H9 (cell line): ENCODE measurements around the gene OR2AJ1. TPM values are rescaled to one million over a fixed set of nuclear protein-coding genes. Genes with fewer than 3 reads are reported as not detected.

Experiments
- DNase-seq: peaks from one replicate; pipeline ENCODE4 v3.0.0-alpha.2; 2017
- H2AFZ ChIP-seq: one replicate; pipeline ENCODE4 v1.6.1; 2013; ENCODE audit warnings: mild to moderate bottlenecking, low read length, control low read depth, moderate library complexity
- H2AK5ac ChIP-seq: 2 replicates; pipeline ENCODE4 v1.6.1; 2013; ENCODE audit warnings: low read length, control low read depth, mixed read lengths; ENCODE audit not compliant: insufficient read length
- H2BK120ac ChIP-seq: one replicate; pipeline ENCODE4 v1.6.1; 2013; ENCODE audit warnings: low read depth, mild to moderate bottlenecking, low read length, control low read depth, inconsistent platforms; ENCODE audit not compliant: poor library complexity, severe bottlenecking
- H2BK12ac ChIP-seq: 2 replicates; pipeline ENCODE4 v1.6.1; 2013; ENCODE audit warnings: low read length, control low read depth, mixed read lengths, low read depth; ENCODE audit not compliant: insufficient read length
- H2BK15ac ChIP-seq: 2 replicates; pipeline ENCODE4 v1.6.1; 2013; ENCODE audit warnings: low read depth, low read length, control low read depth
- H2BK20ac ChIP-seq: one replicate; pipeline ENCODE4 v1.6.1; 2013; ENCODE audit warnings: low read depth, mild to moderate bottlenecking, low read length, control low read depth, inconsistent platforms; ENCODE audit not compliant: poor library complexity, severe bottlenecking
- H2BK5ac ChIP-seq: 2 replicates; pipeline ENCODE4 v1.6.1; 2013; ENCODE audit warnings: low read length, control low read depth, mixed read lengths; ENCODE audit not compliant: insufficient read length
- H3K14ac ChIP-seq: 2 replicates; pipeline ENCODE4 v1.6.1; 2013; ENCODE audit warnings: low read length, control low read depth; ENCODE audit not compliant: insufficient read depth
- H3K18ac ChIP-seq: 2 replicates; pipeline ENCODE4 v1.6.1; 2013; ENCODE audit warnings: low read depth, mild to moderate bottlenecking, mixed read lengths, low read length, control low read depth; ENCODE audit not compliant: insufficient read length
- H3K23ac ChIP-seq: 2 replicates; pipeline ENCODE4 v1.6.1; 2013; ENCODE audit warnings: low read length, control low read depth, mixed read lengths, low read depth; ENCODE audit not compliant: insufficient read length
- H3K23me2 ChIP-seq: 2 replicates; pipeline ENCODE4 v1.6.1; 2013; ENCODE audit warnings: low read depth, mild to moderate bottlenecking, mixed read lengths, low read length, control low read depth; ENCODE audit not compliant: insufficient read length, poor library complexity, severe bottlenecking
- H3K27ac ChIP-seq: 2 replicates; pipeline ENCODE4 v1.5.1; 2013; ENCODE audit warnings: low read length, control low read depth, mixed read lengths, low read depth; ENCODE audit not compliant: insufficient read length
- H3K27me3 ChIP-seq: 2 replicates; pipeline ENCODE4 v1.6.1; 2013; ENCODE audit warnings: low read length, control low read depth, inconsistent platforms; ENCODE audit not compliant: insufficient read depth
- H3K4ac ChIP-seq: 2 replicates; pipeline ENCODE4 v1.6.1; 2013; ENCODE audit warnings: low read depth, mild to moderate bottlenecking, control low read depth, inconsistent platforms, low read length, moderate library complexity
- H3K4me1 ChIP-seq: 2 replicates; pipeline ENCODE4 v1.6.1; 2013; ENCODE audit warnings: low read length, control low read depth, inconsistent platforms; ENCODE audit not compliant: insufficient read depth
- H3K4me2 ChIP-seq: 2 replicates; pipeline ENCODE4 v1.6.1; 2013; ENCODE audit warnings: low read length, control low read depth, mixed read lengths; ENCODE audit not compliant: insufficient read length, insufficient read depth
- H3K56ac ChIP-seq: 2 replicates; pipeline ENCODE4 v1.6.1; 2013; ENCODE audit warnings: low read depth, mild to moderate bottlenecking, mixed read lengths, low read length, control low read depth; ENCODE audit not compliant: insufficient read length
- H3K79me1 ChIP-seq: 2 replicates; pipeline ENCODE4 v1.6.1; 2013; ENCODE audit warnings: low read depth, mild to moderate bottlenecking, moderate library complexity, low read length, control low read depth, inconsistent platforms; ENCODE audit not compliant: insufficient read depth, poor library complexity, severe bottlenecking
- H3K79me2 ChIP-seq: 2 replicates; pipeline ENCODE4 v1.6.1; 2013; ENCODE audit warnings: low read length, control low read depth, inconsistent platforms; ENCODE audit not compliant: insufficient read depth
- H3K9ac ChIP-seq: 2 replicates; pipeline ENCODE4 v1.6.1; 2013; ENCODE audit warnings: low read length, control low read depth, mixed read lengths; ENCODE audit not compliant: insufficient read length; ENCODE audit errors: extremely low read depth
- H3K9me3 ChIP-seq: one replicate; pipeline ENCODE4 v1.6.1; 2013; ENCODE audit warnings: low read depth, low read length, inconsistent platforms; ENCODE audit not compliant: control insufficient read depth
- H3T11ph ChIP-seq: one replicate; pipeline ENCODE4 v1.6.1; 2013; ENCODE audit warnings: mild to moderate bottlenecking, low read length, control low read depth, inconsistent platforms
- H4K20me1 ChIP-seq: one replicate; pipeline ENCODE4 v1.6.1; 2013; ENCODE audit not compliant: control insufficient read depth, insufficient read length, insufficient read depth
- H4K5ac ChIP-seq: 2 replicates; pipeline ENCODE4 v1.6.1; 2013; ENCODE audit warnings: low read depth, mild to moderate bottlenecking, mixed read lengths, low read length, control low read depth; ENCODE audit not compliant: insufficient read length
- H4K8ac ChIP-seq: replicated peaks from 2 replicates; pipeline ENCODE4 v1.6.1; 2013; ENCODE audit warnings: low read length, control low read depth, mixed read lengths, low read depth; ENCODE audit not compliant: insufficient read length
- H4K91ac ChIP-seq: 2 replicates; pipeline ENCODE4 v1.6.1; 2013; ENCODE audit warnings: low read depth, mild to moderate bottlenecking, moderate library complexity, mixed read lengths, low read length, control low read depth; ENCODE audit not compliant: insufficient read length
- H3K27ac Mint-ChIP-seq, 3 experiments: 2 replicates in 2 of 3; 3 replicates in 1 of 3; pipeline ENCODE4 v1.8.0; 2020 to 2021; ENCODE audit warnings: mixed read lengths in 3 of 3, mild to moderate bottlenecking in 1 of 3, moderate library complexity in 1 of 3
- H3K27me3 Mint-ChIP-seq: 2 replicates; pipeline ENCODE4 v1.8.0; 2021; ENCODE audit warnings: low read depth, mild to moderate bottlenecking, moderate library complexity, mixed read lengths
- H3K36me3 Mint-ChIP-seq, 3 experiments: 2 replicates in 2 of 3; 3 replicates in 1 of 3; pipeline ENCODE4 v1.8.0; 2020 to 2021; ENCODE audit warnings: low read depth in 3 of 3, mixed read lengths in 3 of 3; ENCODE audit not compliant: insufficient read depth in 1 of 3
- H3K4me1 Mint-ChIP-seq, 2 experiments: 2 replicates each; pipeline ENCODE4 v1.8.0; 2020; ENCODE audit warnings: mixed read lengths in 2 of 2
- H3K4me3 Mint-ChIP-seq, 2 experiments: 2 replicates in 1 of 2; 3 replicates in 1 of 2; pipeline ENCODE4 v1.8.0; 2020 to 2021; ENCODE audit warnings: mild to moderate bottlenecking in 2 of 2, mixed read lengths in 2 of 2, moderate library complexity in 1 of 2
- H3K9me3 Mint-ChIP-seq, 2 experiments: 2 replicates in 1 of 2; 3 replicates in 1 of 2; pipeline ENCODE4 v1.8.0; 2020; ENCODE audit warnings: mild to moderate bottlenecking in 2 of 2, mixed read lengths in 2 of 2, moderate library complexity in 1 of 2
- WGBS: extraction: QIAGEN DNeasy Blood & Tissue Kit; methylation state at CpG from one replicate; pipeline ENCODE4 v1.1.7; 2013; ENCODE audit warnings: missing lambda C conversion rate, low lambda C conversion rate, mixed read lengths; ENCODE audit not compliant: insufficient read length; ENCODE audit errors: extremely low coverage; 5-methylcytosine and 5-hydroxymethylcytosine counted together
- total RNA-seq: library from RNA; stranded (reverse); gene quantifications from 2 replicates; pipeline ENCODE4 v1.2.1, GENCODE V29; 2021
- TF ChIP-seq, protein P1 (sequence below): fragments of 200-600 bp; sonication (generic); conservative IDR thresholded peaks from 3 replicates; pipeline ENCODE4 v1.8.0; 2021; ENCODE audit warnings: antibody characterized with exemption, mild to moderate bottlenecking

OR2AJ1 gene
- total RNA-seq, 1 experiment from 2014 or later: not detected

DNA sequence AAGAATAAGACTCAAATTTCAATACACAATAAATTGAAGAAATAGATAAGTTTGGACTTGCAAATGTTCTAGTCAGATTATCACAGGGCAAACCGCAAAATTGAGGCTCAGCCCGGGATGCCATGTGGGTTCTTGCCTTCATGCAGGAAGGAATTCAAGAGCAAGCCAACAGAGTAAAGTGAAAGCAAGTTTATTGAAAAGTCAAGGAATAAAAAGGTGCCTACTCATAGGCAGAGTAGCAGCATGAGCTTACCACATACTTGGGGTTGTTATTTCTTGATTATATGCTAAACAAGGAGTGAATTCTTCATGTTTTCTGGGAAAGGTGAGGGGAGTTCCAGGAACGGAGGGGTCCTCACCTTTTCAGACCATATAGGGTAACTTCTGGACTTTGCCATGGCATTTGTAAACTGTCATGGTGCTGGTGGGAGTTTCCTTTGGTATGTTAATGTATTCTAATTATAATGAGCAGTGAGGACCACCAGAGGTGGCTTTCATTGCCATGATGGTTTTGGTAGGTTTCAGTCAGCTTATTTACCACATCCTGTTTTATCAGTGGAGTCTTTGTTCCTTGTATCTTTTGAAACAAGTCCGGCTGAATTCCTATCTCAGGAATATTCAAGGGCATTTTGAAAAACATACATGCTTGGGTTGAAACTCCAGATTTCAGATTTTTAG lies 38.4 kb downstream of the OR2AJ1 start:
- no peak overlapping the region for H2AFZ ChIP-seq
- TF ChIP-seq, protein P1, sequence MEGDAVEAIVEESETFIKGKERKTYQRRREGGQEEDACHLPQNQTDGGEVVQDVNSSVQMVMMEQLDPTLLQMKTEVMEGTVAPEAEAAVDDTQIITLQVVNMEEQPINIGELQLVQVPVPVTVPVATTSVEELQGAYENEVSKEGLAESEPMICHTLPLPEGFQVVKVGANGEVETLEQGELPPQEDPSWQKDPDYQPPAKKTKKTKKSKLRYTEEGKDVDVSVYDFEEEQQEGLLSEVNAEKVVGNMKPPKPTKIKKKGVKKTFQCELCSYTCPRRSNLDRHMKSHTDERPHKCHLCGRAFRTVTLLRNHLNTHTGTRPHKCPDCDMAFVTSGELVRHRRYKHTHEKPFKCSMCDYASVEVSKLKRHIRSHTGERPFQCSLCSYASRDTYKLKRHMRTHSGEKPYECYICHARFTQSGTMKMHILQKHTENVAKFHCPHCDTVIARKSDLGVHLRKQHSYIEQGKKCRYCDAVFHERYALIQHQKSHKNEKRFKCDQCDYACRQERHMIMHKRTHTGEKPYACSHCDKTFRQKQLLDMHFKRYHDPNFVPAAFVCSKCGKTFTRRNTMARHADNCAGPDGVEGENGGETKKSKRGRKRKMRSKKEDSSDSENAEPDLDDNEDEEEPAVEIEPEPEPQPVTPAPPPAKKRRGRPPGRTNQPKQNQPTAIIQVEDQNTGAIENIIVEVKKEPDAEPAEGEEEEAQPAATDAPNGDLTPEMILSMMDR: no peak

More for the DNA sequence above, 38.4 kb downstream of the OR2AJ1 start:
- no peak overlapping the region for H2BK12ac ChIP-seq
- Mint-ChIP-seq H3K27me3 (no peaks in the 10 kb centered on the region), H3K27ac (no peak overlapping the region), H3K9me3 (peaks cover 69 to 73% of the 10 kb centered on the region in 2 experiments), H3K4me3 (no peak overlapping the region), H3K4me1 (no peaks in the 10 kb centered on the region), H3K36me3 (peaks cover 0 to 15% (median 5%) of the 10 kb centered on the region in 3 experiments; a peak in 4 of 7 replicates)
- H2BK120ac ChIP-seq: no peak overlapping the region
- no peaks in the 10 kb centered on the region for H4K20me1 ChIP-seq
- no peaks in the 10 kb centered on the region for H3K79me1 ChIP-seq
- H2BK5ac ChIP-seq: no peak overlapping the region
- H3K56ac ChIP-seq: no peak overlapping the region
- H3K9ac ChIP-seq: no peak overlapping the region
- no peak overlapping the region for H2BK20ac ChIP-seq
- H3K4me1 ChIP-seq: no peaks in the 10 kb centered on the region
- no peak overlapping the region for H3K14ac ChIP-seq
- no peaks in the 10 kb centered on the region for H3K23me2 ChIP-seq
- H3K27ac ChIP-seq: no peak overlapping the region
- no peak for DNase-seq
- no peak overlapping the region for H3K4me2 ChIP-seq
- no peak overlapping the region for H3K4ac ChIP-seq
- peaks cover 50% of the 10 kb centered on the region for H3K9me3 ChIP-seq
- H3T11ph ChIP-seq: no peak overlapping the region
- no peak overlapping the region for H4K91ac ChIP-seq
- no peak overlapping the region for H3K18ac ChIP-seq
- WGBS: no CpG with 5 or more reads among the region's 4 CpGs
- H2BK15ac ChIP-seq: no peak overlapping the region
- H2AK5ac ChIP-seq: no peak overlapping the region
- H3K27me3 ChIP-seq: no peaks in the 10 kb centered on the region
- no peak overlapping the region for H3K23ac ChIP-seq
- H4K5ac ChIP-seq: no peak overlapping the region
- no peak overlapping the region for H4K8ac ChIP-seq
- no peaks in the 10 kb centered on the region for H3K79me2 ChIP-seq
